Measurements from ENCODE around the gene COMMD3. TPM values are rescaled to one million over a fixed set of nuclear protein-coding genes. Genes with fewer than 3 reads are reported as not detected.

COMMD3 gene
- polyA plus RNA-seq, 1 donor from 2014 or later = 272 TPM

GRCh38 chr10:22324413-22324812 is 8.2 kb downstream of the COMMD3 start:
- Histone ChIP-seq H3K9ac (ENCODE audit: low read length) (no peak overlapping the region), H3K79me2 (replicated peaks; ENCODE audit: insufficient read depth, low read length) (peaks cover 42% of the 10 kb centered on the region), H3K4me2 (ENCODE audit: low read length) (no peak overlapping the region), H3K9me3 (ENCODE audit: low read length) (no peaks in the 10 kb centered on the region), H3K27ac (ENCODE audit: low read length) (no peak overlapping the region), H2AFZ (ENCODE audit: low read depth, low read length) (no peak overlapping the region), H3K4me3 (ENCODE audit: low read length) (no peak overlapping the region), H3K27me3 (ENCODE audit: insufficient read depth, low read depth, low read length) (peaks cover 59% of the 10 kb centered on the region), H3K9me2 (ENCODE audit: insufficient read depth, low read length) (no peaks in the 10 kb centered on the region), H4K20me1 (ENCODE audit: insufficient read depth) (peaks cover 14% of the 10 kb centered on the region), H3F3A (ENCODE audit: insufficient read depth, low read length, poor library complexity, severe bottlenecking) (peaks cover 4% of the 10 kb centered on the region), H3K36me3 (ENCODE audit: insufficient read depth, low read length) (peaks cover 15% of the 10 kb centered on the region)
- TF ChIP-seq TAF1 (IDR thresholded peaks at IDR 0.05; ENCODE audit: low read depth) (no peak), SMC3 (conservative IDR thresholded peaks at IDR 0.05; ENCODE audit: poor library complexity) (no peak), MXI1 (conservative IDR thresholded peaks at IDR 0.05; ENCODE audit: poor library complexity, severe bottlenecking) (no peak), POLR2AphosphoS5 (IDR thresholded peaks at IDR 0.05) (no peak), EZH2 (IDR thresholded peaks at IDR 0.05; ENCODE audit: borderline replicate concordance, insufficient read depth, low read length, poor library complexity, severe bottlenecking) (no peak), RAD21 (conservative IDR thresholded peaks at IDR 0.05) (no peak), EP300 (conservative IDR thresholded peaks at IDR 0.05; ENCODE audit: poor library complexity, severe bottlenecking) (no peak)
- TF ChIP-seq, protein P1, sequence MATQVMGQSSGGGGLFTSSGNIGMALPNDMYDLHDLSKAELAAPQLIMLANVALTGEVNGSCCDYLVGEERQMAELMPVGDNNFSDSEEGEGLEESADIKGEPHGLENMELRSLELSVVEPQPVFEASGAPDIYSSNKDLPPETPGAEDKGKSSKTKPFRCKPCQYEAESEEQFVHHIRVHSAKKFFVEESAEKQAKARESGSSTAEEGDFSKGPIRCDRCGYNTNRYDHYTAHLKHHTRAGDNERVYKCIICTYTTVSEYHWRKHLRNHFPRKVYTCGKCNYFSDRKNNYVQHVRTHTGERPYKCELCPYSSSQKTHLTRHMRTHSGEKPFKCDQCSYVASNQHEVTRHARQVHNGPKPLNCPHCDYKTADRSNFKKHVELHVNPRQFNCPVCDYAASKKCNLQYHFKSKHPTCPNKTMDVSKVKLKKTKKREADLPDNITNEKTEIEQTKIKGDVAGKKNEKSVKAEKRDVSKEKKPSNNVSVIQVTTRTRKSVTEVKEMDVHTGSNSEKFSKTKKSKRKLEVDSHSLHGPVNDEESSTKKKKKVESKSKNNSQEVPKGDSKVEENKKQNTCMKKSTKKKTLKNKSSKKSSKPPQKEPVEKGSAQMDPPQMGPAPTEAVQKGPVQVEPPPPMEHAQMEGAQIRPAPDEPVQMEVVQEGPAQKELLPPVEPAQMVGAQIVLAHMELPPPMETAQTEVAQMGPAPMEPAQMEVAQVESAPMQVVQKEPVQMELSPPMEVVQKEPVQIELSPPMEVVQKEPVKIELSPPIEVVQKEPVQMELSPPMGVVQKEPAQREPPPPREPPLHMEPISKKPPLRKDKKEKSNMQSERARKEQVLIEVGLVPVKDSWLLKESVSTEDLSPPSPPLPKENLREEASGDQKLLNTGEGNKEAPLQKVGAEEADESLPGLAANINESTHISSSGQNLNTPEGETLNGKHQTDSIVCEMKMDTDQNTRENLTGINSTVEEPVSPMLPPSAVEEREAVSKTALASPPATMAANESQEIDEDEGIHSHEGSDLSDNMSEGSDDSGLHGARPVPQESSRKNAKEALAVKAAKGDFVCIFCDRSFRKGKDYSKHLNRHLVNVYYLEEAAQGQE (IDR thresholded peaks at IDR 0.05; ENCODE audit: borderline replicate concordance) = no peak
- TF ChIP-seq, protein P2, sequence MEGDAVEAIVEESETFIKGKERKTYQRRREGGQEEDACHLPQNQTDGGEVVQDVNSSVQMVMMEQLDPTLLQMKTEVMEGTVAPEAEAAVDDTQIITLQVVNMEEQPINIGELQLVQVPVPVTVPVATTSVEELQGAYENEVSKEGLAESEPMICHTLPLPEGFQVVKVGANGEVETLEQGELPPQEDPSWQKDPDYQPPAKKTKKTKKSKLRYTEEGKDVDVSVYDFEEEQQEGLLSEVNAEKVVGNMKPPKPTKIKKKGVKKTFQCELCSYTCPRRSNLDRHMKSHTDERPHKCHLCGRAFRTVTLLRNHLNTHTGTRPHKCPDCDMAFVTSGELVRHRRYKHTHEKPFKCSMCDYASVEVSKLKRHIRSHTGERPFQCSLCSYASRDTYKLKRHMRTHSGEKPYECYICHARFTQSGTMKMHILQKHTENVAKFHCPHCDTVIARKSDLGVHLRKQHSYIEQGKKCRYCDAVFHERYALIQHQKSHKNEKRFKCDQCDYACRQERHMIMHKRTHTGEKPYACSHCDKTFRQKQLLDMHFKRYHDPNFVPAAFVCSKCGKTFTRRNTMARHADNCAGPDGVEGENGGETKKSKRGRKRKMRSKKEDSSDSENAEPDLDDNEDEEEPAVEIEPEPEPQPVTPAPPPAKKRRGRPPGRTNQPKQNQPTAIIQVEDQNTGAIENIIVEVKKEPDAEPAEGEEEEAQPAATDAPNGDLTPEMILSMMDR (IDR thresholded peaks at IDR 0.05; ENCODE audit: poor library complexity, severe bottlenecking) = no peak

GRCh38 chr10:22324893-22325271 is 8.7 kb downstream of the COMMD3 start:
- peaks cover 4% of the 10 kb centered on the region for H3F3A ChIP-seq (ENCODE audit: insufficient read depth, low read length, poor library complexity, severe bottlenecking)
- peak overlapping the region; percentile 54 for H3K4me3 ChIP-seq (ENCODE audit: low read length)
- peaks cover 14% of the 10 kb centered on the region for H4K20me1 ChIP-seq (ENCODE audit: insufficient read depth)
- H3K9me3 ChIP-seq (ENCODE audit: low read length) = no peaks in the 10 kb centered on the region
- H2AFZ ChIP-seq (ENCODE audit: low read depth, low read length) = no peak overlapping the region
- no peaks in the 10 kb centered on the region for H3K9me2 ChIP-seq (ENCODE audit: insufficient read depth, low read length)
- no peak overlapping the region for H3K9ac ChIP-seq (ENCODE audit: low read length)
- peaks cover 38% of the 10 kb centered on the region for H3K79me2 ChIP-seq (replicated peaks; ENCODE audit: insufficient read depth, low read length)
- H3K27ac ChIP-seq (ENCODE audit: low read length) = no peak overlapping the region
- peaks cover 20% of the 10 kb centered on the region for H3K36me3 ChIP-seq (ENCODE audit: insufficient read depth, low read length)
- peaks cover 54% of the 10 kb centered on the region for H3K27me3 ChIP-seq (ENCODE audit: insufficient read depth, low read depth, low read length)
- TF ChIP-seq TAF1 (IDR thresholded peaks at IDR 0.05; ENCODE audit: low read depth) = no peak
- no peak for TF ChIP-seq RAD21 (conservative IDR thresholded peaks at IDR 0.05)
- TF ChIP-seq, protein P1 (IDR thresholded peaks at IDR 0.05; ENCODE audit: borderline replicate concordance) = no peak
- TF ChIP-seq, protein P2 (IDR thresholded peaks at IDR 0.05; ENCODE audit: poor library complexity, severe bottlenecking) = no peak
- no peak for TF ChIP-seq MXI1 (conservative IDR thresholded peaks at IDR 0.05; ENCODE audit: poor library complexity, severe bottlenecking)
- no peak for TF ChIP-seq EZH2 (IDR thresholded peaks at IDR 0.05; ENCODE audit: borderline replicate concordance, insufficient read depth, low read length, poor library complexity, severe bottlenecking)
- no peak for TF ChIP-seq SMC3 (conservative IDR thresholded peaks at IDR 0.05; ENCODE audit: poor library complexity)
- TF ChIP-seq EP300 (conservative IDR thresholded peaks at IDR 0.05; ENCODE audit: poor library complexity, severe bottlenecking) = no peak
- no peak for TF ChIP-seq POLR2AphosphoS5 (IDR thresholded peaks at IDR 0.05)
- no peak overlapping the region for H3K4me2 ChIP-seq (ENCODE audit: low read length)

Measured in neural cell (in vitro differentiated cells).